Fibroblast of mammary gland (primary cell): Measurements from ENCODE around the gene TMEM247.

Experiments used
- DNase-seq: peaks from one replicate; pipeline ENCODE4 v3.0.0-alpha.2; 2010; ENCODE audit warnings: low read depth
- H3K4me3 ChIP-seq: 2 replicates; pipeline ENCODE4 v1.5.1; 2011; ENCODE audit warnings: low read depth, mild to moderate bottlenecking, low read length, moderate library complexity; ENCODE audit not compliant: control insufficient read depth
- TF ChIP-seq, protein P1 (sequence below): conservative IDR thresholded peaks from 2 replicates; pipeline ENCODE4 v1.5.1; 2011; ENCODE audit warnings: low read depth, low read length, inconsistent platforms; ENCODE audit not compliant: control insufficient read depth, insufficient read depth

Gene TMEM247

DNA sequence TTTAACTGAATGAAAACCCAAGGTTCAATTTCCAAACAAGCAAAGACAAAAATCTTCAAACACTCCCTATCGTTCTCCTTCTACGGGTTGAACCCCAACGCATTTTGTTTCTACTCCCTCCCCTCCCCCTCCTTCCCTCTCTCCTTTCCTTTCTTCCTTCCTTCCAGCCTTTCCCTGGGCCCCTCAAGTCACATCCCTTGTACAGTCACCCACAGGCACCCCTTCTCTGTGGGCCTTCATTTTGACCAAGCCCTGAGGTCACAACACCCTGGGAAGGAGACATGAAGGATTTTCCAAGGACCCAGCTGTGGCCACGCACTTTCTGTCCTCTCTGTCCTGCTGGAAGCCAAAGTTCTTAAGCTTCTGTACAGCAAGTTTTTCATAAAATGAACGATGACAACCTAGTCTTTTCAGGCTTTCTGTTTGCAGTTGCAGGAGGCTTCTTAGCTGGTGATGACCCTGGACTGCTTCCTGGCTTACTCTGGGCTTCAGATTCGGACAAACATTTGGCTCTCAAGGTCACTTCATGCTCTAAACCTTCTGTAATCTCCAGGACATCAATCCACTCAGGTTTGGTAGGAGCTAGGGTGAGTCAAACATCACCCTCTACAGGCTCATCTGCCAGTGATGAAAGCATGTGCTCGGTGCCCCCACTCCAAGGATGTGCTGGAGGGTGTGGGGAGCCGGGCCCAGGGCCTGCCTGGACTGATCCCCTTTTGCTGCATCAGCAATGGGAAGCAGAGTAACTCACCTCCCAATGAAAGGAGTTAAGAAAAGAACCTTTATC, 25.5 kb downstream of the TMEM247 start:
- no peak for DNase-seq
- TF ChIP-seq, protein P1, sequence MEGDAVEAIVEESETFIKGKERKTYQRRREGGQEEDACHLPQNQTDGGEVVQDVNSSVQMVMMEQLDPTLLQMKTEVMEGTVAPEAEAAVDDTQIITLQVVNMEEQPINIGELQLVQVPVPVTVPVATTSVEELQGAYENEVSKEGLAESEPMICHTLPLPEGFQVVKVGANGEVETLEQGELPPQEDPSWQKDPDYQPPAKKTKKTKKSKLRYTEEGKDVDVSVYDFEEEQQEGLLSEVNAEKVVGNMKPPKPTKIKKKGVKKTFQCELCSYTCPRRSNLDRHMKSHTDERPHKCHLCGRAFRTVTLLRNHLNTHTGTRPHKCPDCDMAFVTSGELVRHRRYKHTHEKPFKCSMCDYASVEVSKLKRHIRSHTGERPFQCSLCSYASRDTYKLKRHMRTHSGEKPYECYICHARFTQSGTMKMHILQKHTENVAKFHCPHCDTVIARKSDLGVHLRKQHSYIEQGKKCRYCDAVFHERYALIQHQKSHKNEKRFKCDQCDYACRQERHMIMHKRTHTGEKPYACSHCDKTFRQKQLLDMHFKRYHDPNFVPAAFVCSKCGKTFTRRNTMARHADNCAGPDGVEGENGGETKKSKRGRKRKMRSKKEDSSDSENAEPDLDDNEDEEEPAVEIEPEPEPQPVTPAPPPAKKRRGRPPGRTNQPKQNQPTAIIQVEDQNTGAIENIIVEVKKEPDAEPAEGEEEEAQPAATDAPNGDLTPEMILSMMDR: no peak
- no peak overlapping the region for H3K4me3 ChIP-seq

DNA sequence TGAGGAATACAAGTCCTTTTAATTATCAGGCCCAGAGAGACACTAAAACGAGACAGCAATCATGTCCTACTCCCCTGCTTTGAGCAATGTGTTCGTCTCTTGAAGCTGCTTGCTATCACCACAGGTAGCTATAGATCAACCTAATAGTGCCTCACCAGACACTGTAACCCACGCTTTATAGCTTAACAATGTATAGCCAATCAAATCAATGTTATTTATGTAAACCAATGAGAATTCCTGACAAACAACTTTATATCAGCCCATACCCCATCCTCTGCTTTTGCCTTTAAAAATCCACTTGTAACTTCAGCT, 26.1 kb downstream of the TMEM247 start:
- no peak overlapping the region for H3K4me3 ChIP-seq
- no peak for DNase-seq
- TF ChIP-seq, protein P1: no peak

DNA sequence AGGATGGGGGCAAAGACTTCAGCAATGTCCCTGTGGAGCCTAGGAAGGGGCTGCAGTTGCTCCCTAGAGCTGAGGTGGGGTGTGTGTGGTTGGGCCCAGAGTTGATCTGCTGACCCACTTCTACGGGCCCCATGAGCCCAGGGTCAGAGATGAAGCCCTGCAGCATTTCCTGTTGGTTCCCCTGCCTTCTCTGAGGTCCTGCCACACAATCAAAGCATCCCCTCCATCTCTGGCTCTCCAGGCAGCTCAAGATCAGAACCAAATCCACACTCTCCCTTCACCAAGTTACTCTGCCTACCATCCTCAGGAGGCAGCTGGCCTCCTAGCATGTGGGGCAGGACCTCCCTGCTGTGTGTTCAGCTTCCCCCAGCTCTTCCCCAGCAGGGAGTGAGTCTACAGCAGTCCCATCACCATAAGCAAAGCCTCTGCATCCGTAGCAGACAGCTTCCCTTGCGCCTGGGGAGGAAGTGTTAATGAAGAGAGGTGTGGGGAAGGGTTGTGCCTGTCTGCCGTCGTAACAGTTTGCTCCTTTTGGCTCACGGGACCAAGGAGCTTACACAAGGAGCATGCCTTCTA, 26.9 kb downstream of the TMEM247 start:
- no peak for DNase-seq
- H3K4me3 ChIP-seq: no peak overlapping the region
- TF ChIP-seq, protein P1: no peak

DNA sequence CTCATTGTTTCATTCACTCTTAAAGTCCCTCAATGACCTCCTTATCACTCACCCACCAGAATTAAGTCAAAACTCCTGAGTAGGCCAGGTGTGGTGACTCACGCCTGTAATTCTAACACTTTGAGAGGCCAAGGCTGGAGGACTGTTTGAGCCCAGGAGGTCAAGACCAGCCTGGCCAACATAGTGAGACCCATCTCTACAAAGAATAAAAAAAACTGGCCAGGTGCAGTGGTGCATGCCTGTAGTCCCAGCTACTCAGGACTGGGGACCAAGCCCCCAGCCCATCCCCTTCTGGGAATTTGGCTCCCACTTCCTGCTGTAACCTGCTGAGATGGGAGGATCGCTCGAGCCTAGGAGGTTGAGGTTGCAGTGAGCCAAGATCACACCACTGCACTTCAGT, 28.9 kb downstream of the TMEM247 start:
- no peak for DNase-seq
- no peak overlapping the region for H3K4me3 ChIP-seq
- TF ChIP-seq, protein P1: no peak

DNA sequence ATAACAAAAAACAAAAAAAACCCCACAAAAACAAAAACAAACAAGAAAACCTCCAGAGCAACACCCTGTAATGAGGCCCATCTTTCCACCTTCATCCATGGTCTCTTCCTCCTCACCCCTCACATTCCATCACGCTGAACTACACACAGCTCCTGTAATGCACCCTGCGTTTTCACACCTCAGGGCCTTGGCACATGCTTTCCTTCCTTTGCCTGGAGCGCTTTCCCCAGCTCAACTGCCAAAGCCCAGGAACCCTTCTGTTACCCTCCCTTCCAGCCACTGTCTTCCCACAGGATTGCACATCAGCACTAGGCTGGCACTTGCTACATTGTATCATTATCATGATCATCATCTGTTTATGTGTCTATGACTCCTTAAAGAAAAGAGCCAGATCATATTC, 29.4 kb downstream of the TMEM247 start:
- H3K4me3 ChIP-seq: no peak overlapping the region
- TF ChIP-seq, protein P1: no peak
- DNase-seq: no peak

DNA sequence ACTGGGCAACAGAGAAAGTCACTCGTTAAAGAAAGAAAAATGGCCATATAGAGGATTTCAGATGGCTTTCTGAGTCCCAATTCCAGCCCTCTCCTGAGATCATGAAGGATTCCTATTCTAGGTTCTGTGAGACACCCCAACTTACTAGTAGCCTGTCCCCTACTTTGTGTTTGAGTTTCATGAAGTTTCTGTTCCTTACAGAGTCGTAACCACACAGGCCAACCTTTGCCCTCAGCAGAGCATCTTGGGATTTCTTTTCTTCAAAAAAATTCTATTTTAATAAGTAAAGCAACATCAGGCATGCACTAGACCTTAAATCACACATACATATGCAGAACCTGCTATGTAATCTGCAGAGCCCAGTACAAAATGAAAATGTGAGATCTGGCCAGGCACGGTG, 30.4 kb downstream of the TMEM247 start:
- no peak for DNase-seq
- H3K4me3 ChIP-seq: no peak overlapping the region
- TF ChIP-seq, protein P1: no peak
